Suprapubic skin (tissue), 4 donors: ENCODE data around the gene LMX1B. TPM values are rescaled to one million over a fixed set of nuclear protein-coding genes. Genes with fewer than 3 reads are reported as not detected.
A peak's percentile ranks its signal among the peaks of the same experiment; 100 is the strongest.

Experiments
- DNase-seq, 2 donors: peaks; one replicate each; pipeline ENCODE4 v3.0.0-alpha.2; 2019; ENCODE audit warnings: low spot score in 2 of 2
- H3K27ac ChIP-seq: fragments of 200-600 bp; sonication (generic); one replicate; pipeline ENCODE4 v1.5.1; 2019
- H3K27me3 ChIP-seq: fragments of 200-600 bp; sonication (generic); one replicate; pipeline ENCODE4 v1.5.1; 2019
- H3K36me3 ChIP-seq: fragments of 200-600 bp; sonication (generic); one replicate; pipeline ENCODE4 v1.5.1; 2019
- H3K4me1 ChIP-seq: fragments of 200-600 bp; sonication (generic); one replicate; pipeline ENCODE4 v1.5.1; 2019
- H3K4me3 ChIP-seq: fragments of 200-600 bp; sonication (generic); one replicate; pipeline ENCODE4 v1.5.1; 2019; ENCODE audit warnings: mild to moderate bottlenecking
- H3K9me3 ChIP-seq: fragments of 200-600 bp; sonication (generic); one replicate; pipeline ENCODE4 v1.5.1; 2019
- EP300 ChIP-seq: sonication (generic); formaldehyde crosslinking; IDR thresholded peaks from one replicate; pipeline ENCODE4 v1.6.1; 2017; ENCODE audit warnings: antibody characterized with exemption
- POLR2A ChIP-seq, 2 donors: fragments of 450-650 bp; IDR thresholded peaks; one replicate each; pipeline ENCODE4 v1.6.1; 2017; ENCODE audit warnings: antibody characterized with exemption in 2 of 2, mild to moderate bottlenecking in 2 of 2, moderate library complexity in 2 of 2
- POLR2AphosphoS5 ChIP-seq, 3 donors: sonication (generic); formaldehyde crosslinking; IDR thresholded peaks; one replicate each; pipeline ENCODE4 v1.6.1; 2017; ENCODE audit warnings: antibody characterized with exemption in 3 of 3
- WGBS: methylation state at CpG from one replicate; pipeline ENCODE4 v1.1.5; 2018; 5-methylcytosine and 5-hydroxymethylcytosine counted together
- total RNA-seq, 4 donors: library from RNA; depleted of rRNA; stranded (reverse); fragments of >200 nt; gene quantifications; one replicate each; pipeline ENCODE4 v1.1.0, GENCODE V29; 2016
- TF ChIP-seq, protein P1 (sequence below), 2 donors: fragments of 200-600 bp in 1 of 2; fragments of 450-650 bp in 1 of 2; sonication (generic) in 1 of 2; IDR thresholded peaks; one replicate each; pipeline ENCODE4 v1.5.1; 2016 to 2019; ENCODE audit warnings: antibody characterized with exemption in 2 of 2, mild to moderate bottlenecking in 1 of 2, moderate library complexity in 1 of 2

The LMX1B gene
- total RNA-seq, 4 donors from 2014 or later: 2.4 to 7.8 (median 5.7) TPM

GRCh38 chr9:126664900-126665643, 51.3 kb downstream of the LMX1B start:
- TF ChIP-seq POLR2AphosphoS5 (IDR thresholded peaks at IDR 0.05) (no peak), POLR2A (IDR thresholded peaks at IDR 0.05) (no peak), EP300 (no peak)
- TF ChIP-seq, protein P1, sequence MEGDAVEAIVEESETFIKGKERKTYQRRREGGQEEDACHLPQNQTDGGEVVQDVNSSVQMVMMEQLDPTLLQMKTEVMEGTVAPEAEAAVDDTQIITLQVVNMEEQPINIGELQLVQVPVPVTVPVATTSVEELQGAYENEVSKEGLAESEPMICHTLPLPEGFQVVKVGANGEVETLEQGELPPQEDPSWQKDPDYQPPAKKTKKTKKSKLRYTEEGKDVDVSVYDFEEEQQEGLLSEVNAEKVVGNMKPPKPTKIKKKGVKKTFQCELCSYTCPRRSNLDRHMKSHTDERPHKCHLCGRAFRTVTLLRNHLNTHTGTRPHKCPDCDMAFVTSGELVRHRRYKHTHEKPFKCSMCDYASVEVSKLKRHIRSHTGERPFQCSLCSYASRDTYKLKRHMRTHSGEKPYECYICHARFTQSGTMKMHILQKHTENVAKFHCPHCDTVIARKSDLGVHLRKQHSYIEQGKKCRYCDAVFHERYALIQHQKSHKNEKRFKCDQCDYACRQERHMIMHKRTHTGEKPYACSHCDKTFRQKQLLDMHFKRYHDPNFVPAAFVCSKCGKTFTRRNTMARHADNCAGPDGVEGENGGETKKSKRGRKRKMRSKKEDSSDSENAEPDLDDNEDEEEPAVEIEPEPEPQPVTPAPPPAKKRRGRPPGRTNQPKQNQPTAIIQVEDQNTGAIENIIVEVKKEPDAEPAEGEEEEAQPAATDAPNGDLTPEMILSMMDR (IDR thresholded peaks at IDR 0.05): no peak
- H3K36me3 ChIP-seq: no peaks in the 10 kb centered on the region
- 19% methylated on average over 22 of the region's 25 CpGs for WGBS
- H3K27ac ChIP-seq: no peak overlapping the region
- peaks cover 36% of the 10 kb centered on the region for H3K4me1 ChIP-seq
- no peaks in the 10 kb centered on the region for H3K9me3 ChIP-seq
- peak overlapping the region; percentile 10 for H3K4me3 ChIP-seq
- H3K27me3 ChIP-seq: peaks cover 42% of the 10 kb centered on the region
- DNase-seq: no peak

DNA sequence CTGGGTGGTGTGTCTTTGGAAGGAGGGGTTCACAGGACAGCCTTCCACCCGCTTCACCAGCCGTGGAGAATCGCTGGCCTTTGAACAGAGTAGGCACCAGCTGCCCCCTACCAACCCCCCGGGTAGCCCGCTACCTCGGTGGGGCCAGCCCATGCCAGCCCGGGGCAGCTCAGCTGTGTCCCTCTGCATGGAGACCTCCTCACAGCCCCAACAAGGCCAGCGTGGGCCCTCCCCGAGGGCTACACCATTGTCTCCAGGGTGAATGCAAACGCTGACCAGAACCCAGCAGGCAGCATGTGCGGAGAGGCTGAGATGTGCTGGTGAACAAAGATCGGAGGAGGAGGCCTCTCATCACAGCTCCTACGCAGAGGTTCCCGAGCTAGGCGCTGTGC, 51.9 kb downstream of the LMX1B start:
- Histone ChIP-seq H3K36me3 (no peaks in the 10 kb centered on the region), H3K27ac (no peak overlapping the region), H3K9me3 (no peaks in the 10 kb centered on the region), H3K4me1 (peaks cover 36% of the 10 kb centered on the region), H3K4me3 (peak overlapping the region; percentile 10), H3K27me3 (peaks cover 45% of the 10 kb centered on the region)
- TF ChIP-seq, protein P1 (IDR thresholded peaks at IDR 0.05): no peak
- no peak for TF ChIP-seq POLR2AphosphoS5 (IDR thresholded peaks at IDR 0.05)
- no peak for TF ChIP-seq POLR2A (IDR thresholded peaks at IDR 0.05)
- no peak for TF ChIP-seq EP300
- WGBS: 100% methylated on average over 1 of the region's 15 CpGs
- DNase-seq: no peak

DNA sequence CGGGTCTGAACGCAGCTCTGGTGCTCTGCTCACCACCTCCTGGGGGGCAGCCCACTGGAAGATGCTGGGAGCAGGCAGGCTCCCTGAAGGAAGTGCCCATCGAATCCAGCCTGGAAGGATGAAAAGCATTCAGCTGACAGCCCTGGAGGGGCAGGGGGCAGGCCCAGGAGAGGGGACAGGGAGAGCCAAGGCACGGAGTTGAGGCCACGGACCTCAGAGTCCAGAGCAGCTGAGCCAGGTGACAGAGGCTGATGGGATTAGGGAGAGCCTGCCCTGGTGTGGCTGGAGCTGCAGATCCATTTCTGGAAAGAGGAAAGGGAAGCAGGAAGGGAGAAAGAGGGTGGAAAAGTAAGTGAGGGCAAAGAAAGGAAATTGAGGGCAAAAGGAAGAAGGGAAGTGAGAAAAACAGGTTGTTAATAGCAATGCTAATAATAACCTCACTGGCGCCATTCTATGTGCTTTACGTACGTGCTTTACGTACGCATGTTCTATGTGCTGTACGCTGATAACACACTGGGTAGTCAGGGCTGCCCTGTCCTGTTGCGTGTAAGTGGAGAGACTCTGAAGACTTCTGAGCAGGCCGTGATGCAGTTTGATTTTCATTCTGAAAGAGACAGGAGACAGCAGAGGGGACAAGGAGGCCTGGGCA, 52.6 kb downstream of the LMX1B start:
- H3K27ac ChIP-seq: no peak overlapping the region
- H3K4me3 ChIP-seq: no peak overlapping the region
- H3K27me3 ChIP-seq: peaks cover 50% of the 10 kb centered on the region
- 73% methylated on average over 10 of the region's 13 CpGs for WGBS
- peaks cover 34% of the 10 kb centered on the region for H3K4me1 ChIP-seq
- TF ChIP-seq POLR2A (IDR thresholded peaks at IDR 0.05): no peak
- TF ChIP-seq, protein P1 (IDR thresholded peaks at IDR 0.05): no peak
- no peak for TF ChIP-seq POLR2AphosphoS5 (IDR thresholded peaks at IDR 0.05)
- TF ChIP-seq EP300: no peak
- H3K36me3 ChIP-seq: no peaks in the 10 kb centered on the region
- no peak for DNase-seq
- no peaks in the 10 kb centered on the region for H3K9me3 ChIP-seq

- H3K4me1 ChIP-seq: peaks cover 24% of the 10 kb centered on the region
- TF ChIP-seq EP300 (no peak), POLR2AphosphoS5 (IDR thresholded peaks at IDR 0.05) (no peak), POLR2A (IDR thresholded peaks at IDR 0.05) (no peak)
- TF ChIP-seq, protein P1 (IDR thresholded peaks at IDR 0.05): no peak
- no peak overlapping the region for H3K4me3 ChIP-seq
- H3K36me3 ChIP-seq: no peaks in the 10 kb centered on the region
- no peak overlapping the region for H3K27ac ChIP-seq
- no peaks in the 10 kb centered on the region for H3K9me3 ChIP-seq
- peaks cover 55% of the 10 kb centered on the region for H3K27me3 ChIP-seq
- no peak for DNase-seq
- WGBS: 51% methylated on average over 15 of the region's 15 CpGs
These were observed 53.7 kb downstream of the LMX1B start for GRCh38 chr9:126667190-126668055.
